GM20000 (cell line): ENCODE measurements around the gene HESX1.

Source experiments
- DNase-seq: peaks from one replicate; pipeline ENCODE4 v3.0.0; 2012; ENCODE audit warnings: low spot score
- CTCF ChIP-seq: IDR thresholded peaks from 2 replicates; pipeline ENCODE4 v1.5.1; 2012; ENCODE audit warnings: mild to moderate bottlenecking, control low read depth; ENCODE audit errors: extremely low read depth, missing control alignments

The HESX1 gene

GRCh38 chr3:57160765-57161538 is 38.8 kb downstream of the HESX1 start:
- no peak for TF ChIP-seq CTCF
- no peak for DNase-seq

GRCh38 chr3:57160076-57160764 is 39.6 kb downstream of the HESX1 start:
- no peak for TF ChIP-seq CTCF
- DNase-seq, result no peak

- DNase-seq, result no peak
- TF ChIP-seq CTCF, result no peak
Measured at GRCh38 chr3:57158813-57159738, 40.7 kb downstream of the HESX1 start.

GRCh38 chr3:57158325-57158724 is 41.5 kb downstream of the HESX1 start:
- no peak for DNase-seq
- TF ChIP-seq CTCF, result no peak

- no peak for TF ChIP-seq CTCF
- DNase-seq, result no peak
Measured at GRCh38 chr3:57157545-57157944, 42.2 kb downstream of the HESX1 start.

- no peak for DNase-seq
- TF ChIP-seq CTCF, result no peak
Measured at GRCh38 chr3:57155310-57155643, 44.5 kb downstream of the HESX1 start.
